ENCODE data around the gene NOC2L.
"Not testable (repeated sequence)": the region's sequence is repeated elsewhere in the genome, so short reads cannot be mapped to it uniquely, and the experiment has no call there.

NOC2L gene

DNA sequence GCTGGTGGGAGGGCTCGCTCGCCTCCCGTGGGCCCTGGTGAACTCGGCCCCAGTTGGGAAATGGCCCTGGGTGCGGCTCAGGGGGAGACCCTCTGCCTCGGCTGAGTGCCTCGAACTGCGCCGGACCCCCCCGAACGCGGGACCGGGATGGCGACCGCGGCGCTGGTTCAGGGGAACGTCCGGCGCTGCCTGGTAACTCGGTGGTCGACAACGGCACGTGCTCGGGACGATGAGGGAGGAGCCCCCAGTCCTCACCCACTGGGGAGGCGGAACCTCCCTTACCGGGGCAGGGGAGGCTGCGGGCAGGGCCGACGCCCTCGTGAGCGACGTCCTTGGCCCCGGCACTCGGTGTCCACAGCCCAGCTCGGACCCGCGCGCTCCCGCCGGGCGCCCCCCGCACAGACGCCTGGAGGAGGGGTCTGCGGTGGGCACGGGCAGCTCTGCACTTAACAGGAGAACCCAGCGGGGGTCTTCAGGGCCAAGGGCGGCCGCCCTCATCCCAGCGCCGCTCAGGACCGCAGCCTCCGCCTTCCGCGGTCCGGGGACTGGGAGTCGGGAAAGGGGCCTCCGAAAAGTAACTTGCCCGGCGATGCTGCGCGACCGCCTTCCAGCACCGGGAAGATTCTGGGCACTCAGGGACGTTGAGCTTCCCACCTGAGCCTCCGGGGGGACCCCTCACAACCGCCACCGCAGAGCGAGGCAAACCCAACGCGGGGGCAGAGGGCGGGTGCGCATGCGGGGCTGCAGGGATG is 39.1 kb upstream of the NOC2L start:
- no peak for TF ChIP-seq ZNF274 (IDR thresholded peaks at IDR 0.05; ENCODE audit: low read depth, low read length)

DNA sequence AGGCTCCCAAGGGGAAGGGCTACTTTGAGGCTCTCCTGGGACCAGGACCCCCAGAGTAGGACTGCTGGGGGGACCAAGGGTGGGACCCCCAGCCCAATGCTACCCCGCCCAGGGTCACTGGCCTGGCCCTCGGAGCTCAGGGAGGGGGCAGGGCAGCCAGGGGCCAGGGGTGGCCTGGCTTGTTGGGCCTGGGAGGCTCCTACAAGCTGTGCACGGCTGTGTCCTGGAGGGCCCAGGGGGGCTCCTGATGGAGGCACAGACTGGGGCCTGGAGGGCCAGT is 38.6 kb upstream of the NOC2L start:
- no peak overlapping the region for H3K4me3 ChIP-seq (ENCODE audit: low read length)
- TF ChIP-seq ZNF274 (IDR thresholded peaks at IDR 0.05; ENCODE audit: low read depth, low read length): no peak

More for the DNA sequence above, 39.1 kb upstream of the NOC2L start:
- H3K4me3 ChIP-seq (ENCODE audit: low read length): no peak overlapping the region

GRCh38 chr1:996851-997712 is 38.0 kb upstream of the NOC2L start:
- no peak overlapping the region for H3K4me3 ChIP-seq (ENCODE audit: low read length)
- TF ChIP-seq ZNF274 (IDR thresholded peaks at IDR 0.05; ENCODE audit: low read depth, low read length): no peak

GRCh38 chr1:995665-996633 is 36.9 kb upstream of the NOC2L start:
- TF ChIP-seq ZNF274 (IDR thresholded peaks at IDR 0.05; ENCODE audit: low read depth, low read length): no peak

GRCh38 chr1:994546-994945 is 35.5 kb upstream of the NOC2L start:
- not testable (repeated sequence) for H3K4me3 ChIP-seq (ENCODE audit: low read length)

More at GRCh38 chr1:995665-996633, 36.9 kb upstream of the NOC2L start:
- no peak overlapping the region for H3K4me3 ChIP-seq (ENCODE audit: low read length)

GRCh38 chr1:993379-993995 is 34.4 kb upstream of the NOC2L start:
- H3K4me3 ChIP-seq (ENCODE audit: low read length): no peak overlapping the region
- no peak for TF ChIP-seq ZNF274 (IDR thresholded peaks at IDR 0.05; ENCODE audit: low read depth, low read length)

DNA sequence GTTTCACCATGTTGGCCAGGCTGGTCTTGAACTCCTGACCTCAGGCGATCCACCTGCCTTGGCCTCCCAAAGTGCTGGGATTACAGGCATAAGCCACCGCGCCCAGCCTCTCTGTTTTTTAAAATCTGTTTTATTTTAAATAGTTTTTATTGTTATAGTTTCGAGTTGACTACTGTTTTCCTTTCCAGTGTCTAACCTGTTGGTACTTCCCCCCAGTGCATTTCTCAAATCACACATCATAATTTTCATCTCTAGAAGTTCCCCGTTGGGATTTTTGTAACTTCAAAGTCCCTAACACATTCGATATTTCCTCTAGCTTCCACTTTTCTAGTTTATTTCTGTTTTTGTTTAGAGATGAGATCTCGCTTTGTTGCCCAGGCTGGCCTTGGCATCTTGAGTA is 33.3 kb upstream of the NOC2L start:
- H3K4me3 ChIP-seq (ENCODE audit: low read length): no peak overlapping the region
- no peak for TF ChIP-seq ZNF274 (IDR thresholded peaks at IDR 0.05; ENCODE audit: low read depth, low read length)

- TF ChIP-seq ZNF274 (IDR thresholded peaks at IDR 0.05; ENCODE audit: low read depth, low read length): no peak
- no peak overlapping the region for H3K4me3 ChIP-seq (ENCODE audit: low read length)
These were observed 32.8 kb upstream of the NOC2L start for GRCh38 chr1:991895-992294.

- not testable (repeated sequence) for H3K4me3 ChIP-seq (ENCODE audit: low read length)
These were observed 32.2 kb upstream of the NOC2L start for GRCh38 chr1:991275-991674.

- not testable (repeated sequence) for H3K4me3 ChIP-seq (ENCODE audit: low read length)
These were observed 29.0 kb upstream of the NOC2L start for GRCh38 chr1:988061-988460.

- TF ChIP-seq ZNF274 (IDR thresholded peaks at IDR 0.05; ENCODE audit: low read depth, low read length): no peak
- no peak overlapping the region for H3K4me3 ChIP-seq (ENCODE audit: low read length)
These were observed 26.1 kb upstream of the NOC2L start for GRCh38 chr1:985126-985525.

- H3K4me3 ChIP-seq (ENCODE audit: low read length): no peak overlapping the region
- no peak for TF ChIP-seq ZNF274 (IDR thresholded peaks at IDR 0.05; ENCODE audit: low read depth, low read length)
These were observed 25.4 kb upstream of the NOC2L start for GRCh38 chr1:984476-984814.

- no peak overlapping the region for H3K4me3 ChIP-seq (ENCODE audit: low read length)
- no peak for TF ChIP-seq ZNF274 (IDR thresholded peaks at IDR 0.05; ENCODE audit: low read depth, low read length)
These were observed 24.9 kb upstream of the NOC2L start for GRCh38 chr1:983798-984475.

Data from GM08714 (cell line).